ENCODE results near the gene AIP. TPM values are rescaled to one million over a fixed set of nuclear protein-coding genes. Genes with fewer than 3 reads are reported as not detected.

AIP gene
- total RNA-seq, 4 donors from 2014 or later: 65.4 to 87.5 (median 78.1) TPM

DNA sequence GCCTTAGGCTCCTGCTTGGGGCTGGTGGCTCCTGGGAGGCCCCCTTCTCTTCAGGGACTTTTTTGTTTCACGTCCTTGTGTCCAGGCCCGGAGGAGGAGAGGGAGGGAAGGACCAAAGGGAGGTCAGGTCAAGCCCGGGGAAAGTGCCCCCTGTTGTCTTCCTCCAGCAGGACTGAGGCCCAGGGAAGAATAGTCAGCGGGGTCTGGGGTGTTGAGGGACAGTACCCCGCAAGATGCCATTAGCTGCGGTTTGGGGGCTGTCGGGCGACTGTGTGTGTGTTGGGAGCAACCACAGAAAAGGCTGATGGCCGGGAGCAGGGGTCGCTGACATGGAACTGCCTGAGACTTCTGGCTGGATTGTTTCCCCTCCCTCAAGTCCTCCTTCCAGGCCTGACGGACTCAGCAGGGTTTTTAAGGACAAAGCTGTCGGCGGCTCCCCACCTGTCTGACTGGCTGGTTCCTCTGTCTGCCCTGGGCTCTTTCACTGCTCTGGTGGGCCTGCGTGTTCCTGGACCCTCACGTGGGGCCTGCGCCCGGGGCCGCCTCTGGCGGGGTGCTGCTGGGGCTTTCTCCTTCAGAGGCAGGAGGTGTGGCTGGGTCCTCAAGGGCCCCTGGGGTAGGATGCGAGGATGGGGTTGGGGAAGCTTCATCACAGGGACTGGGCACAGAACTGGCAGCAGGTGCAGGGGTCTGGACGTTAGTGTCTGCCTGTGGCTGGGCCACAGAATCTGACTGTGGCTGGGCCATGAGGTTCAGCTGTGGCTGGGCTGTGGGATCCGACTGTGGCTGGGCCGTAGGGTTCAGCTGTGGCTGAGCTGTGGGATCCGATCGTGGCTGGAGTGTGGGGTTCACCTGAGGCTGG is 31.8 kb upstream of the AIP start:
- H3K27me3 ChIP-seq: no peaks in the 10 kb centered on the region
- no peak for ATAC-seq
- no peaks in the 10 kb centered on the region for H3K9me3 ChIP-seq
- 91 to 100% methylated on average over 4 to 5 of the region's 25 CpGs for WGBS, 2 donors (ENCODE audit: low coverage in 1 of 2)
- H3K4me3 ChIP-seq: no peak overlapping the region
- TF ChIP-seq, protein P1, sequence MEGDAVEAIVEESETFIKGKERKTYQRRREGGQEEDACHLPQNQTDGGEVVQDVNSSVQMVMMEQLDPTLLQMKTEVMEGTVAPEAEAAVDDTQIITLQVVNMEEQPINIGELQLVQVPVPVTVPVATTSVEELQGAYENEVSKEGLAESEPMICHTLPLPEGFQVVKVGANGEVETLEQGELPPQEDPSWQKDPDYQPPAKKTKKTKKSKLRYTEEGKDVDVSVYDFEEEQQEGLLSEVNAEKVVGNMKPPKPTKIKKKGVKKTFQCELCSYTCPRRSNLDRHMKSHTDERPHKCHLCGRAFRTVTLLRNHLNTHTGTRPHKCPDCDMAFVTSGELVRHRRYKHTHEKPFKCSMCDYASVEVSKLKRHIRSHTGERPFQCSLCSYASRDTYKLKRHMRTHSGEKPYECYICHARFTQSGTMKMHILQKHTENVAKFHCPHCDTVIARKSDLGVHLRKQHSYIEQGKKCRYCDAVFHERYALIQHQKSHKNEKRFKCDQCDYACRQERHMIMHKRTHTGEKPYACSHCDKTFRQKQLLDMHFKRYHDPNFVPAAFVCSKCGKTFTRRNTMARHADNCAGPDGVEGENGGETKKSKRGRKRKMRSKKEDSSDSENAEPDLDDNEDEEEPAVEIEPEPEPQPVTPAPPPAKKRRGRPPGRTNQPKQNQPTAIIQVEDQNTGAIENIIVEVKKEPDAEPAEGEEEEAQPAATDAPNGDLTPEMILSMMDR (IDR thresholded peaks at IDR 0.05): no peak
- TF ChIP-seq EP300 (IDR thresholded peaks at IDR 0.05) (no peak), POLR2AphosphoS5 (IDR thresholded peaks at IDR 0.05) (no peak), POLR2A (IDR thresholded peaks at IDR 0.05) (no peak)
- no peaks in the 10 kb centered on the region for H3K4me1 ChIP-seq
- H3K27ac ChIP-seq: no peak overlapping the region
- no peaks in the 10 kb centered on the region for H3K36me3 ChIP-seq

DNA sequence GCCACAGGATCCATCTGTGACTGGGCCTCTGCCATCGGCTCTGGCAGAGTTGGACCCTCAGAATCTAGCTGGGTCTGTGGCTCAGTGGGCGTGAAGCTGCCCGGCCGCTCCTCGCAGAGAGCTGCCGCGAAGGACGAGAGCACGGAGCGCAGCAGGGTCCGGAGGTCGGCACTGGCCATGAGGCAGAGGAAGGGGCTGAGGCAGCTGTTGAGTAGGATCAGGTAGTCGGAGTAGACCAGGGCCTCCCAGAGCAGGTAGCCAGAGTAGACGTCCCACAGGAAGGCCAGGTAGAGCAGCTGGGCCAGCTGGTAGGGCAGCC is 31.2 kb upstream of the AIP start:
- Histone ChIP-seq H3K36me3 (no peaks in the 10 kb centered on the region), H3K4me3 (no peak overlapping the region), H3K27ac (peak overlapping the region in 2 of 4 donors; percentile 6 to 25), H3K9me3 (no peaks in the 10 kb centered on the region), H3K4me1 (no peaks in the 10 kb centered on the region), H3K27me3 (no peaks in the 10 kb centered on the region)
- WGBS, 2 donors (ENCODE audit: low coverage in 1 of 2): 92% methylated on average over 5 of the region's 14 CpGs; no CpG with 5 or more reads in 1 of the 2 donors
- no peak for ATAC-seq
- TF ChIP-seq POLR2A (IDR thresholded peaks at IDR 0.05) (no peak), EP300 (IDR thresholded peaks at IDR 0.05) (no peak), POLR2AphosphoS5 (IDR thresholded peaks at IDR 0.05) (no peak)
- TF ChIP-seq, protein P1 (IDR thresholded peaks at IDR 0.05): no peak

DNA sequence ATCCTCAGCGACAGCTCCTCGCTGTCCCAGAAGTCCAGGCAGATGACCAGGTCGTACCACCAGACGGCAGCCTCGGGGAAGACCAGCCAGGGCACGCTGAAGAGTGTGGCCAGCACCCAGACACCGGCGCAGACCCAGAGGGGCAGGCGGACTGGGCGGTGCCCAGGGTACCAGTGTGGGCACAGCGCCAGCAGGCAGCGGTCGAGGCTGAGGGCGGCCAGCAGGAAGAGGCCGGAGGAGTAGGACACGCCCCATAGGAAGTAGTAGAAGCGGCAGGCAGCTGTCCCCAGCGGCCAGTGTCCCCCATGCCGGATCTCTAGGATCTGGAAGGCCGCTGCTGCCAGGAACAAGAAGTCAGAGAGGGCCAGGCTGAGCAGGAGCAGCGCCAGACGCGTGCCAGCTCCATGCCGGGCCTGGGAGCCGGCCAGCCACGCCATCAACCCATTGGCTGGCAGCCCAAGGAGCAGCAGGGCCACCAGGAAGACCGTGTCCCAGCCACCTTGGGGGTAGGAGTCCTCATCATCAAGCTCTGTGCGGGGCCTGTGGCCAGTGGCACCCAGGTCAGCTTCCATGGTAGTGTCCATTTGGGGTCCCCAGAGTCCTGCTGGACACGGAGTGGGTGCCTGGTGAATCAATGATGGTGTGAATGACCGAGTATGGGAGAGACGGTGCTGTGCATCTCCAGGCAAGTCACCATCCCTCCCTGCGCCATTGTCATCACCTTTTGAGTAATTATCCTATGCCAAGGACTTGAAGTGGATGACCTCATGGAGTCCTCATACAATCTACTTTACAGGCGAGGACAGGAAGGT is 30.5 kb upstream of the AIP start, which contains the start of gene GPR152:
Gene GPR152 (minus strand): TSS at position 589 of the 812 bp plus-strand sequence. CDS start 5 bp downstream, at position 584.
- Histone ChIP-seq H3K9me3 (no peaks in the 10 kb centered on the region), H3K4me3 (peak within 1 kb of the TSS in 1 of 2 donors; percentile 8), H3K27me3 (no peaks in the 10 kb centered on the region), H3K4me1 (no peaks in the 10 kb centered on the region), H3K27ac (peak within 1 kb of the TSS in 3 of 4 donors; percentile 6 to 25 (median 24)), H3K36me3 (no peaks in the 10 kb centered on the region)
- 85 to 100% methylated on average over 2 to 4 of the region's 33 CpGs for WGBS, 2 donors (ENCODE audit: low coverage in 1 of 2)
- TF ChIP-seq POLR2AphosphoS5 (IDR thresholded peaks at IDR 0.05): no peak
- no peak for TF ChIP-seq EP300 (IDR thresholded peaks at IDR 0.05)
- TF ChIP-seq POLR2A (IDR thresholded peaks at IDR 0.05): no peak
- TF ChIP-seq, protein P1 (IDR thresholded peaks at IDR 0.05): no peak
- peak; percentile 59 for ATAC-seq

DNA sequence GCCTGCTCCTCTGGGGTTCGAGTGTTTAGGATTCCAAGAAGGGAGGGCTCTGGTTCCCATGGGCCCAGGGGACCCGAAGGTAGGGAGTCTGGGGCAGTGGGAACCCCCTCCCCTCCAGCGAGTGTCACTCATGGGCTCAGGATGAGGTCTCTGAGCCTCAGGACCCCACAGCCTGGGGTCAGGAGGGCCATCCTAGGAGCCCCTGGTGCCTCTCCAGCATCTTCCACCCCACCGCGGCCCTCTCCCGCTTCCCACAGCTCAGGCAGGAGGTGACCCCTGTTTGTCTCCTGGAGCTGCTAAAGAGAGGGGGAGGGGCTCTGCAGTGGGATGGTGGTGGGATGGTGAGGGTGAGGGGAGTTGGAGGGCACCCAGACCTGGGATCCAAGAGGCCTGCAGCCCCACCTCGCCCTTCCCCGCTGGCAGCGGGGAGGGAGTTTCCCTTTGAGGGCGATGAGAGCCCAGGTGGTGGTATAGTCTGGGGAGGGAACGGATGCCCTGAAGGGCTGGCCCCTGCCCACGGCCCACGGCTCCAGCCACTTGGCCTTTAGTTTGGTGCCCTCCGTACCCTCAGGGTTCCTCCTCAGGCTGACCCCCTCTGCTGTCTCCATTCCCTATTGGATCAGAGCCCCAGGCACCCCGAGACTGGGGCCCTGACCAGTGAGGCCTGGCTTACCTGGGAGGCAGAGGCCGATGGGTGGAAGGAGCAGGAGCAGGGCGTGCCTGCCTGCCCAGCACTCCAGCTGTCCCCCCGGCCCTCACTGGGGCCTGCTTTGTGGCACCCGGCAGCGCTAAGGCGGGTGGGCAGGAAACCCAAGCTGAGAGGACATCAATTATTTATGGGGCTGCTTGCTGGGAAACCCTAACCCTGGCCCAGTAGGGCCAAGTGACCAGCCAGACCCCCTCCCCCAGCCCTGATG is 28.8 kb upstream of the AIP start:
- TF ChIP-seq POLR2AphosphoS5 (IDR thresholded peaks at IDR 0.05) (no peak), POLR2A (IDR thresholded peaks at IDR 0.05) (no peak), EP300 (IDR thresholded peaks at IDR 0.05) (no peak)
- TF ChIP-seq, protein P1 (IDR thresholded peaks at IDR 0.05): no peak
- Histone ChIP-seq H3K4me1 (no peaks in the 10 kb centered on the region), H3K36me3 (no peaks in the 10 kb centered on the region), H3K27ac (no peak overlapping the region), H3K4me3 (no peak overlapping the region), H3K27me3 (no peaks in the 10 kb centered on the region), H3K9me3 (no peaks in the 10 kb centered on the region)
- no peak for ATAC-seq
- 80 to 92% methylated on average over 2 to 5 of the region's 21 CpGs for WGBS, 2 donors (ENCODE audit: low coverage in 1 of 2)
